GM19324 (cell line): Measurements from ENCODE around the gene KRTAP10-4.
"Not testable (repeated sequence)": the region's sequence is repeated elsewhere in the genome, so short reads cannot be mapped to it uniquely, and the experiment has no call there.

Experiments used
- ATAC-seq: cut with Tn5 transposase; IDR thresholded peaks from one replicate; pipeline ENCODE4 v1.9.1; 2021; ENCODE audit warnings: mild to moderate bottlenecking, moderate library complexity; ENCODE audit not compliant: unreplicated experiment, low FRiP score

Gene KRTAP10-4

DNA sequence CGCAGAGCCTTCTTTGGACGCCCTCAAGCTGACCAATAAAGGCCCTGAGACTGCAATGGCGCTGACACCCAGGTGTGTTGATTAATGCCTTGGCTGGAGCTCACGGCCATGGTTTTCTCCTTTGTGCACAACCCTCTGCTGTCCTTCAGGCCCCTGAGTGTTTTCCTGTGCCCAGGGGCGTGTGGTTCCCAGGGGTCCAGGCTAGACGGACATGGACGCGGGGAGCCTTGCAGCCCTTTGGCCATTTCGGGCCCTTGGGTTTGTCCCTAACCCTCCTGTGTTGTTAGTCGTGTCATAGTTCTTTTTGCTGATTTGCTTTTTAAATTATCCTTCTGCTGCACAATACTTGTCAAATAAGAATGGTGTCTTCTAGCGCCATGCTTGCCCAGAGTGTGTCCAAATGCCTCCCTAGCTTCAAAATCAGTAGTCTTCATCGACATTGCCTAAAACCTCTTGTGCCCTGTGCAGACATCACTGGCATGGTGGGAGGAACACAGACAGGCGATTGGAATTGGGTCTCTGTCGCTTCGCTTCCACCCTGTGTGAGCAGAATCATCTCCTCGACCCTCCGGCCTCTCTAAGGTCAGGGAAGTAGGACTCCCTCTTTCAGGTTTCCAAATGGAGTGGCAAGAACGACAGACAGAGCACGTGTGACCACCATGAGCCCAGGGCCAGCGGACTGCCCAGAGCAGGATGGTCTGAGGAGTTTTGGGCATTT is 1.9 kb downstream of the KRTAP10-4 start:
- ATAC-seq = no peak

DNA sequence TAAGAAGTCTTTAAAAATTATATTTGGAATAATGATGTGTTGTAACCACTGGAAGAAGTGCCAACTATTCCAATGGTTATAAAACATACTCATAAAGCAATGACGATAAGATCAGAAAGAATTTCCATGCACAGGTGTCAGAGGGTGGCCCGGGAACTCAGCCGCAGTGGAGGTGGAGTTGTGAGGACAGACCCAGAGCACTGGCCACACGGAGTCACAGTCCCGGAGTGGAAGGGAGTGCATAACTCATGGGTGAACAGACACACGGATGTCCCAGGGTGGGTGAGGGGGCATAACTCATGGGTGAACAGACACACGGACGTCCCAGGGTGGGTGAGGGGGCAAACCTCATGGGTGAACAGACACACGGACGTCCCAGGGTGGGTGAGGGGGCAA is 2.5 kb downstream of the KRTAP10-4 start:
- no peak for ATAC-seq

DNA sequence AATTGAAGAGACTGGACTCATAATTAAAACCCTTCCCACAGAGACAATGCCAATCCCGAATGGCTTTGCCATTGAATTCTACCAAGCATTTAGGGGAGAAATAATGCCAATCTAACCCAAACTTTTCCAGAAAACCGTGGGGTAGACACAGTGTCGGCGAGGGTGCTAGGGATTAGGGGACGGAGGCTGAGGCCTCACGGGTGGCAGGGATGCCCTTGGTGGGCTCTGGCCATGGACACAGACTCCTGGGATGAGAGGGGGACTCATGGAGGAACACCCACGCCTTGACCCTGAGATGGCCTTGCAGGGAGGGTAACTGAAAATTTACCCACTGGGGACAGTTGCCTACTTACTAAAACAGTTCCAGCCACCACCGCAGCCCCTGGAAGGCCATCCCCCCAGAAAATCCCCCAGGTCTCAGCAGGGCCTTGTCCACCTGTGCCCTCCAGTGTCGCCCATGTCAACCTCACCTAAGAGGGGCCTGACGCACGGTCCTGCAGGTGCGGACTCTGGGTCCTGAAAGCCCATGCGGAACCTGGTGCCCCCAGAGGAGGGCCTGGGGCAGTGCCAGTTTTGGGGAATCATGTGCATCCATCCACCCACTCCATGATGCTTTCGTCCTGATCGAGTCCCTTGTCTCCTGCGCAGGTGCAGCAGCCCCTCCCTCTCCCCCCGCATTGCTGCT is 5.0 kb downstream of the KRTAP10-4 start:
- no peak for ATAC-seq

DNA sequence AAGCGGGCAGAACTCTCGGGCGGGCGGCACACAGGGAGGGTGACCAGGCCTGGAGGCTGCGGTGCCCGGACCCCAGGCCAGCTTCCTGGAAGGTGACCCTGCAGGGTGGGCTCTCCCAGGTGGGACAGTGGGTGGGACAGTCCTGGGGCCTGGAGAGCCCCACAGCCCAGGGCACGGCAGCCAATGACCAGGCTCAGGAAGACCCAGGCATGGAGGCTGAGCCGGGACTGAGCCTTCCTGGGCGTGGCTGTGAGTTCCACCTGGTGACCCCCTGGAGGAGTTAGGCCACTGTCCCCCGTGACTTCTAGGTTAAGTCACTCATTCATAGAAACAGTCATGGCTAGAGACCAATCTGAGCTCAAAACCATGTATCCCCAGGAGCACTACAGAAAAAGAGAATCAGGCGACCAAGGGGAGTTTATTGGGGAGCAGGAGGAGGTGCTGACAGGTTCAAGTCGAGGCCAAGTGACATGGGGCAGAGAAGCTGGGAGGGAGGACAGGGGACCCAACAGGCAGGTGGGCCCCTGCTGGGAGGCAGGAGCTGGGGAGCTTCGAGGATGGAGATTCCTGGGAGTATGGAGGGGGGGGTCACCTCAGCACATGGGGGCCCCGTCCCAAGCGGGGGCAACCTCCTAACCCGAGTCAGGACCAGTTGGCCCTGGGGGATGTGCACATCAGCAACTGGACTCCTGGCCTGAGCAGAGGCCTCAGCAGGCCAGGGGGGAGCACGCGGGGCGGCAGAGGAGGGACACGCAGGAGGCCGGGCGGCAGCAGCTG is 5.7 kb downstream of the KRTAP10-4 start:
- ATAC-seq = no peak

DNA sequence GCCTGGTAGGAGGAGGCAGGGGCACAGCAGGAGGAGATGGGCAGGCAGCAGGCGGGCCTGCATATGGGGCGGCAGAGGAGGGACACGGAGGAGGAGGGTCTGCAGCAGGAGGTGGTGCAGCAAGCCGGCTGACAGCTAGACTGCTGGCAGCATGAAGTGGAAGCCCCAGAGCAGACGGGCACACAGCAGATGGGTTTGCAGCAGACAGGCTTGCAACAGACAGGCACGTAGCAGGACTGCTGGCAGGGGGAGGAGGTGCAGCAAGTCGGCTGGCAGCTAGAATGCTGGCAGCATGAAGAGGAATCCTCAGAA is 6.3 kb downstream of the KRTAP10-4 start:
- ATAC-seq = no peak

DNA sequence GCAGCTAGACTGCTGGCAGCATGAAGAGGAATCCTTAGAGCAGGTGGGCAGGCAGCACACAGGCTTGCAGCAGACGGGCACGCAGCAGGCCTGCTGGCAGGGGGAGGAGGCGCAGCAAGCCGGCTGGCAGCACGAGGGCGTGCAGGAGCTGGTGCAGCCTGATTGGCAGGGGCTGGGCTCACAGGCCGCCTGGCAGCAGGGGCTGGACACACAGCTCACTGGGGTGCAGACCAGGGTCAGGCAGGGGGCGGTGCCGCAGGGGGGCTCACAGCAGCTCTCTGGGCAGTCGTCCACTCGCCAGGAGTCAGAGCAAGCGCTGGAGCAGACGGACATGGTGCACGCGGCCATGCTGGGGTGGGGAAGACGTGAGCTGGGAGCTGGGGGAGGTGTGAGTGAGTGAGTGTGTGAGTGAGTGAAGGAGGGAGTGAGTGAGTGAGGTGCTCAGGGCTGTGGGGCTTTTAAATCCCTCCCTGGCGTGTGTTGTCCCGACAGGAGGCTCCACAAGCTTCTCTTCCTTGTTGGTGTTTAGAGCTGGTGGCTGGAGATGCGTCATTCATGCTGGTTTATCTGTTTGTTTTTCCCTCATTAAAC is 6.8 kb downstream of the KRTAP10-4 start, which contains the start of gene KRTAP10-5:
KRTAP10-5 (minus strand) TSS at position 374 of the 591 bp plus-strand sequence; CDS start at position 348, 26 bp downstream.
- ATAC-seq = not testable (repeated sequence)

DNA sequence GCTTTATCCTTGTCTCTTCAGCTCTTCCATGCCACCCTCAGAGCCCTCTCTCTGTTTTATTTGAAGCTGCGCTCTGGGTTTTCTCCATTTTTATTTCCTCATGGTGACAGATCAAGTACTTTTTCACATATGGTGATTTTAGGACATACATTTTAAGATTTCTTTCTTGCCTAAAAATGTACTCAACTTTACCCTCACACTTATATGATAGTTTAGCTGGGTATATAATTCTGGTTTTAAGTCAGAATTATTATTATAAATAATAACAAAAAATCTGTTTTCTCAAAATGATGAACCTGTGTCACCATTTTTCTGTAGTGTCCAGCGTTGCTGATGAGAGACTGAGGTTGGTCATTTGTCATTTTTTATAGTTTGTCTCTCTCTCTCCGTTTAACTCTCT is 7.6 kb downstream of the KRTAP10-4 start:
- no peak for ATAC-seq

DNA sequence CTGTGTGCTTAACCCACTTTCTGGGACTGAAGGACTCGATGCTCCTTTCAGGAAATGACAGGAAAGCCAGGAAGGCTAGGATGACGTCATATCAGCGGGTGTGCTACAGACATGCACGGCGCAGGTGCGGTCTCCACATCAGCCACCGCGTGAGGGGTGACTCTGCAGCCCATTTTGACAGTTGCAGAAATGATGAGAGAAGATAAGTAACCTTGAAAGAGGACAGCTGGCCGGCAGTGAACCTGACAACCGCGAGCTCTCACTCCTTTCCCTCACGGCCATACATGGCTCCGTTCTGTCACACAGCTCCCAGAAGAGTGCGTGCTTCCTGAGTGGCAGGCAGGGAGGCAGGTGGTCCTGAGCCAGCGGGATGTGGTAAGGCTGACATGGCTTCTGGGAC is 8.5 kb downstream of the KRTAP10-4 start:
- ATAC-seq = no peak

DNA sequence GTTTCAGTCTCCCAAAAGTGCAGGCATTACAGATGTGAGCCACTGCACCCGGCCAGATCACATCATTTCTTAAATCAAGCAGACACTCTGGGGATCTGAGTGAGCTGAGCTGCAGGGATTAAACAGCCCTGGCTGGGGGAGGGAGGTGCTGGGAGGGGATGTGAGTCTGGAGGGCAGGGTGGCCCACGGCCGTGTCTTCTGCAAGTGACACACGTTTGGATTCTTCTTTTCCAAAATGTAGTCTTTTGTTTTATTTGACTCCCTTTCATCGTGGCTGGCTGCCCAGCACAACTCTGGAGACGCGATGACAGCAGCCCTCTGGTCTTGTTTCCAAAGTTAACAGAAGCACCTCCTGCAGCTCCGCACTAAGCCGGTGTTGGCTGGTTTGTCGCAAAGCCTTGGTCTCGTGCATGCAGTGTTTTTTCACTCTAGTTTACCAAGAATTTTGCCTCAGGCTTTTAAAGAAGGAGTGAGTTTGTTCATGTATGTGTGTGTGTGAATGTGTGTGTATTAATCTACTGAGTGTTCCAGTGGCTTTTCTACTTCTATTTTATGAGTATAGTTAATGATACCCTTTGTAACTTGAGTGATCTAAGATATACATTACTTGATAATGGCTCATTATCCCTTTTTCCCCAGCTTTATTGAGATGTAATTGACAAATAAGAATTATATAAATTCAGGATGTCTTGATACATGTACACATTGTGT is 9.7 kb downstream of the KRTAP10-4 start:
- ATAC-seq = no peak

DNA sequence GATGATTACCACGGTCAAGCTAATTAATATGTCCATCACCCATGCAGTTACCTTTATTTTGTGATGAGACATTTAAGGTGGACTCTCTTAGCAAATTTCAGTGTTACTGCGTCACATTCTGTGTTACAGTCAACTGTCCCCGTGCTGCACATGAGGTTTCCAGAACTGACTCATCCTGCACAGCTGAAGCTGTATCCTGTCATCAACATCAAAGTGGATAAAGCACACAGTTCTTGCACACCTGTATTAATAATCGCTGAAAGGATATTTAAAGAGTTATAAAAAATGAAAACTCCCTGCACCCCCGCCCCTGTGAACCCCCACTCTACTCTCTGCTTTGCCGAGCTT is 10.2 kb downstream of the KRTAP10-4 start:
- no peak for ATAC-seq

DNA sequence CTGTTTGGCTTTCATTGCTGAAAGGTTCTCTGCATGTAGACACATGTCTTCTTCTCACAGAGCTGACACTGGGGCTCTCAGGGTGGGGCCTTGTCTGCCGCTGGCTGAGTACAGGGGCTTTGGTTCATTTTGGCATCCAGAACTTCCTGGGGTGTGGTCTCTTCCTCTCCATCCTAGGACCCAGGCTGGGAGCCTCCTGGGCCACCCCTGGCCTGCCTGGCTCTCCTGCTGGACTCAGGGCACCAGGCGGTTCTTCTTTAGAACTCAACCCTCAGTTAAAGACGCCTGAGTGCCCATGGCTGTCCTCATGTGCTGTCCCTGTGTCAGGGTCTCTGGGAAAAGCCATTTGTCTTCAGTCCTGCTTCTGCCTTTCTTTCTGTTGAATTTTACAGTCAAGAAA is 12.4 kb downstream of the KRTAP10-4 start:
- no peak for ATAC-seq

DNA sequence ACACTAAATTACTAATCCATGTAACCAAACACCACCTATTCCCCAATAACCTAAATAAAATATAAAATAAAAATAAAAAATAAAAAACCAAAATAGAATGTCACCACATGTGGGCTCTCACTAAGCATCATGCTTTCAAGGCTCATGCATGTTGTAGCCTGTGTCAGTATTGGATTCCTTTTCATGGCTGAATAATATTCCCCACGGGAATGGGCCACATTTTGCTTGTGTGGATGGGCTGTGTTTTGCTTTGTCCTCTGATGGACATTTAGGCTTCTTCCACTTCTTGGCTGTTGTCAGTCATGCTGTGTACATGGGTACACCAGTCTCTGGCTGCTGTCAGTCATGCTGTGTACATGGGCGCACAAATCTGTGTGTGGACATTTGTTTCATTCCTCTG is 15.6 kb downstream of the KRTAP10-4 start:
- no peak for ATAC-seq

DNA sequence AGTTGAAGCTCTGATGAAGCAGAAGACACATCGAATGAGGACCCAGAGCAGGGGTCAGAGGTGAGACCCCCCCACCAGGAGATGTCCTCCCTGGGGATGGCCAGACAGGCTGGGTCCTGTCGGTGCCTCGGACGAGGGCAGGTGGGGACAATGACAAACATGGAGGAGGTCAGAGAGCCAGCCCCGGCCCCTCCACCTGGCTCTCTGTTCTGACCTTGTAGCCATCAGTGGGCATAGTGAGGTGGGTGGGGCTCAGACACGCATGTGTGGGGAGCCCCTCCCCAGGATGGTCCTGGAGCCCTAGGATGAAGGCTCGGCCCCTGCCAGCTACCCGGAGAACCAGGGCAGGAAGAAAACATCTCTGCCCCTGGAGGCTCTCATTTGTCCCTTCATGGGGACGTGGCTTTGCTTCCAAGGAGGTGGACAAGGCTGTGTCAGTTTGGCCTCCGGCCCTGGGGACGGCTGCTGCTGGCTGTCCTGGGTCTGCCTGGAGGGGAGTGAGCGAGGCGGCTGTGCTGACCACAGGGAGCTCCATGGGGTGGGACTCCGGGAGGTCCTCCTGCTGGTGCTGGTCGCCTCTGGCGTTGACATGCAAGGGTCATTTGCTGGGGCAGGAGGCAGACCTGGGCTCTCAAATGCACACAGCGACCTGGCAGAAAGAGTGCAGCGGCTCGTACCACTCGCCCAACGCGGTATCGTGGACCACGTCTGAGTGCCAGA is 16.2 kb downstream of the KRTAP10-4 start:
- no peak for ATAC-seq

DNA sequence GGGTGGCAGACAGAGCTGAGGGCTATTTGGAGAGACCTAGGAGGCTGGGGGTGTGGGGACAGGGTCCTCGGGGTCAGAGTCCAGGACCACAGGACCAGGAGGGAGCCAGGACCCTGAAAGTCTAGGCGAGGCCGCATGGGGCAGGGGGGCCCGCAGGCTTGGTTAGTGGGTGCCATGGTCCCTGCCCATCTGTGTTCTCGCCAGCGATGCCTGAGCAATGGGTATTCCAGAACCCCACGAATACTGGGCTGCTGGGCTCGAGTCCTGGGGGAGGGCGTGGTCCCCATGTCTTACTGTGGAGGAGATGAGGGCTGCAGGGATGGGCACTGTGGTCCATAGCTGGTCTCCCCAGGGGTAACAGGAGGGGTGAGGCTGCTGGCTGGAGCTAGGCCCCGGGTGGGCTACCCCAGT is 16.8 kb downstream of the KRTAP10-4 start:
- ATAC-seq = no peak

DNA sequence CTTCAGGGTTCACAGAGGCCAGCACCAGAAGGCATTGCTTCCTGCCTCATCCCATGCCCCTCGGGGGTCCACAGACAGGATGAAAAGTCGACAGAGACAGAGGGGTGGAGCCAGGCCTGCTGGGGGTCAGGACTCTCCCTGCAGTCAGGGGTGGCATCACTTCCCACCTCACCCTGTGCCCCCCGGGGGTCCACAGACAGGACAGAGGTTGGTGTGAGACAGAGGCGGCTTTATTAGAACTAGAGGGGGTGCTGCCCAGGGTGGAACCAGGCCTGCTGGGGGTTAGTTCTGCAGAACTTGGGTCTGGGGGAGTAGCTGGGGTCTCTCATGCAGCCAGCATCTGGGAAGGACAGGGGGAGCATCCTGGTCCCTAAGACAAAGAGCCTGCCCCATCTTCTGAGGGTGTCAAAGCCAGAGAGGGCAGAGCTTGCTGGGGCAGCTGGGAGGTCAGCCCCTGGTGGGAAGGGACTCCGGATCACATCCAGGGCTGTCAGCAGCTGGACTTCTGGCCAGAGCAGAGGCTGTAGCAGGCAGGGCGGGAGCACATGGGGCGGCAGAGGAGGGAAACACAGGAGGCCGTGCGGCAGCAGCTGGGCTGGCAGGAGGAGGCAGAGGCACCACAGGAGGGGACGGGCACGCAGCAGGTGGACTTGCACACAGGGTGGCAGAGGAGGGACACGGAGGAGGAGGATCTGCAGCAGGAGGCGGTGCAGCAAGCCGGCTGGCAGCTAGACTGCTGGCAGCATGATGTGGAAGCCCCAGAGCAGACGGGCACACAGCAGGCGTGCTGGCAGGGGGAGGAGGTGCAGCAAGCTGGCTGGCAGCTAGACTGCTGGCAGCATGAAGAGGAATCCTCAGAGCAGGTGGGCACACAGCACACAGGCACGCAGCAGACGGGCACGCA is 17.6 kb downstream of the KRTAP10-4 start:
- not testable (repeated sequence) for ATAC-seq

DNA sequence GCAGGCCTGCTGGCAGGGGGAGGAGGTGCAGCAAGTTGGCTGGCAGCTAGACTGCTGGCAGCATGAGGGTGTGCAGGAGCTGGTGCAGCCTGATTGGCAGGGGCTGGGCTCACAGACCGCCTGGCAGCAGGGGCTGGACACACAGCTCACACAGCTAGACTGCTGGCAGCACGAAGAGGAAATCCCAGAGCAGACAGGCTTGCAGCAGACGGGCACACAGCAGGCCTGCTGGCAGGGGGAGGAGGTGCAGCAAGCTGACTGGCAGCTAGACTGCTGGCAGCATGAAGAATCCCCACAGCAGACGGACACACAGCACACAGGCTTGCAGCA is 18.2 kb downstream of the KRTAP10-4 start:
- not testable (repeated sequence) for ATAC-seq

DNA sequence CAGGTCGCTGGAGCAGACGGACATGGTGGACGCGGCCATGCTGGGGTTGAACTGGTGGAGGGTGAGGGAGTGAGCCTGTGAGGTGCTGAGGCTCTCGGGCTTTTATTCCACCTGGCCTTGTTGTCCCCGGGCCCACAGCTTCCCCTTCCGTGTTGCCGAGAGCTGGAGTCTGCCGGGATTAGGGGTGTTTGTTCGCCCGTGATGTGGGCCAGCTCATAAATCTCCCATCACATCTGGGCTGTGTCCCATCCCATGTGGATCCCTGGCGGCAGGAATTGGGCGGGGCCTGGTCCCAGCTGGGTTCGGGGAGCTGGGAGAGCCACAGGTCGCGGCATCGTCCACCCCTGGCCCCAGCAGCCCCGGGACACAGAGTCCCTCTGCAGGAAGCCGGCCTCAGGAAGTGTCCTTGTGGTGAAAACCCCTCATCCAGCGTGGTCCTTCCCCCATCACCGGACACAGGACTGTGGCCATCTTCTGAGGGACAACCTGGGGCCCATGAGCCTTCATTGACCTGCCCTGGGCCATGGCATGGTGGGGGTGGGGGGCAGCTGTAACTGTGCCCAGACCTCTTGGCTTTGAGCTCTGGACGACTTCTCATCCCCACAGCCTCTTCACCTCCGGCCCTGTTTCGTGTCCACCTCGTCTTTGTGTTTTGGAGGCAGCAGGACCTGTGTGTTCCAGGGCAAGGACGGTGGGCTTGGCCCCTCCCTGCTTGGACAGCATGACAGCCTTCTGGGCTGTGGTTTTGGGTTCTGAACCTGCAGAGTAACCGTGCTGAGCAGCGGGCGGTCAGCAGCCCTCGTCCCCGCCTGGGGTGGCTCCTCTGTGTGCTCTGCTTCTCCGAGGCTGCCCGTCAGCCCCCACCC is 19.1 kb downstream of the KRTAP10-4 start, which contains the start of gene KRTAP10-6:
KRTAP10-6 (minus strand) TSS at position 60 of the 866 bp plus-strand sequence; CDS start at position 39, 21 bp downstream.
- ATAC-seq = no peak
